Activated CD8-positive, alpha-beta T cell treated with anti-CD3 and anti-CD28 coated beads for 36 hours (primary cell): Measurements from ENCODE around the gene ZNF701. TPM values are rescaled to one million over a fixed set of nuclear protein-coding genes. Genes with fewer than 3 reads are reported as not detected.
"Not testable (repeated sequence)": the region's sequence is repeated elsewhere in the genome, so short reads cannot be mapped to it uniquely, and the experiment has no call there.

Experiments
- ATAC-seq: fragments of 200-7000 bp; cut with Tn5 transposase; one replicate; pipeline ENCODE4 v1.10.0; 2021; ENCODE audit warnings: mild to moderate bottlenecking, moderate library complexity
- CTCF ChIA-PET: fragments of 350-600 bp; sonication (Branson Sonifier 250); formaldehyde crosslinking; loops from one replicate; lab custom pipeline; 2021; ENCODE audit warnings: antibody characterized with exemption; lab: Charles Lee
- POLR2A ChIA-PET: fragments of 350-600 bp; sonication (Branson Sonifier 250); formaldehyde crosslinking; loops from one replicate; lab custom pipeline; 2021; ENCODE audit warnings: antibody characterized with exemption; lab: Charles Lee
- DNase-seq: peaks from one replicate; pipeline ENCODE4 v3.0.0-alpha.2; 2020
- H3K27ac Mint-ChIP-seq: one replicate; pipeline ENCODE4 v1.8.0; 2021; ENCODE audit warnings: mild to moderate bottlenecking, mixed read lengths
- H3K27me3 Mint-ChIP-seq: one replicate; pipeline ENCODE4 v1.8.0; 2021; ENCODE audit warnings: mixed read lengths
- H3K36me3 Mint-ChIP-seq: one replicate; pipeline ENCODE4 v1.8.0; 2021; ENCODE audit warnings: low read depth, mixed read lengths
- H3K4me1 Mint-ChIP-seq: one replicate; pipeline ENCODE4 v1.8.0; 2021; ENCODE audit warnings: low read depth, mixed read lengths
- H3K4me3 Mint-ChIP-seq: one replicate; pipeline ENCODE4 v1.8.0; 2021; ENCODE audit warnings: mild to moderate bottlenecking, moderate library complexity, mixed read lengths
- H3K9me3 Mint-ChIP-seq: one replicate; pipeline ENCODE4 v1.8.0; 2021; ENCODE audit warnings: mixed read lengths
- intact Hi-C: fragments of 100-400 bp; cut with micrococcal nuclease; formaldehyde crosslinking; loops from one replicate; pipeline ENCODE4 v1.10.0; 2022
- total RNA-seq, 2 experiments: library from RNA; stranded (reverse); gene quantifications; one replicate each; pipeline ENCODE4 v1.2.3, GENCODE V29; 2021
- TF ChIP-seq, protein P1 (sequence below): fragments of 200-600 bp; IDR thresholded peaks from one replicate; pipeline ENCODE4 v1.8.0; 2022; ENCODE audit warnings: antibody characterized with exemption, mild to moderate bottlenecking

ZNF701 gene
- total RNA-seq, 2 experiments from 2014 or later = 21.1 to 23.0 TPM

DNA sequence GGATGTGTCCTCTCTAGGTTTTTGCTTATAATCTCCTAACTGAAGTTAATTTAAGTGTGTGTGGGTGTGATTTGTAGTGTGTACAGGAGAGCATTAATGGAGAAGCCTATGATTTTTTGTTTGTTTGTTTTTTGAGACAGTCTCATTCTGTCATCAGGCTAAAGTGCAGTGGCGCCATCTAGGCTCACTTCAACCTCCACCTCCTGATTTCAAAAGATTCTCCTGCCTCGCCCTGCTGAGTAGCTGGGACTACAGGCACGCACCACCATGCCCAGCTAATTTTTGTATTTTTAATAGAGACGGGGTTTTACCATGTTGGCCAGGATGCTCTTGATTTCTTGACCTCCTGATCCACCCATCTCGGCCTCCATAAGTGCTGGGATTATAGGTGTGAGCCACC is 20.6 kb downstream of the ZNF701 start:
- TF ChIP-seq, protein P1, sequence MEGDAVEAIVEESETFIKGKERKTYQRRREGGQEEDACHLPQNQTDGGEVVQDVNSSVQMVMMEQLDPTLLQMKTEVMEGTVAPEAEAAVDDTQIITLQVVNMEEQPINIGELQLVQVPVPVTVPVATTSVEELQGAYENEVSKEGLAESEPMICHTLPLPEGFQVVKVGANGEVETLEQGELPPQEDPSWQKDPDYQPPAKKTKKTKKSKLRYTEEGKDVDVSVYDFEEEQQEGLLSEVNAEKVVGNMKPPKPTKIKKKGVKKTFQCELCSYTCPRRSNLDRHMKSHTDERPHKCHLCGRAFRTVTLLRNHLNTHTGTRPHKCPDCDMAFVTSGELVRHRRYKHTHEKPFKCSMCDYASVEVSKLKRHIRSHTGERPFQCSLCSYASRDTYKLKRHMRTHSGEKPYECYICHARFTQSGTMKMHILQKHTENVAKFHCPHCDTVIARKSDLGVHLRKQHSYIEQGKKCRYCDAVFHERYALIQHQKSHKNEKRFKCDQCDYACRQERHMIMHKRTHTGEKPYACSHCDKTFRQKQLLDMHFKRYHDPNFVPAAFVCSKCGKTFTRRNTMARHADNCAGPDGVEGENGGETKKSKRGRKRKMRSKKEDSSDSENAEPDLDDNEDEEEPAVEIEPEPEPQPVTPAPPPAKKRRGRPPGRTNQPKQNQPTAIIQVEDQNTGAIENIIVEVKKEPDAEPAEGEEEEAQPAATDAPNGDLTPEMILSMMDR = no peak
- ChIA-PET CTCF (no interaction called here), POLR2A (no interaction called here)
- DNase-seq (peak; percentile 38), ATAC-seq (no peak)
- H3K27ac Mint-ChIP-seq = no peak overlapping the region
- H3K27me3 Mint-ChIP-seq = no peaks in the 10 kb centered on the region
- intact Hi-C loops = no loop called here
- no peaks in the 10 kb centered on the region for H3K4me1 Mint-ChIP-seq
- H3K36me3 Mint-ChIP-seq = peaks cover 70% of the 10 kb centered on the region
- no peak overlapping the region for H3K4me3 Mint-ChIP-seq
- peaks cover 19% of the 10 kb centered on the region for H3K9me3 Mint-ChIP-seq

DNA sequence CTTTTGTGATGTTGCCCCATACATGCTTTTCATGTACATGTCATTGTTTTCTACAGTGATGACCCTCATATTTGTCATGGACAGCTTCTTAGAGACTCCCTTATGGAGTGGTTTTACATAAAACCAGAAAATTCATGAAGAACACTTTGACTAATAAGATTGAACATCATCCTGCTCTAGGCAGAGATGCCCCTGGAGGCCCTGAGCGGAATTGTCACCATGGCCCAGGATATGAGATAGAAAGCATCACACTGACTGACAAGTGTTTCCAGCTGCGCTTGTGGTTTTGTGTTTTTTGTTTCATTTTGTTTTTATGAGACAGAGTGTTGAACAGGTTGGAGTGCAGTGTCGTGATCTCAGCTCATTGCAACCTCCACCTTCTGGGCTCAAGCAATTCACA is 22.2 kb downstream of the ZNF701 start:
- peaks cover 74% of the 10 kb centered on the region for H3K36me3 Mint-ChIP-seq
- peak; percentile 50 for DNase-seq
- no peaks in the 10 kb centered on the region for H3K27me3 Mint-ChIP-seq
- ChIA-PET POLR2A (no interaction called here), CTCF (no interaction called here)
- intact Hi-C loops = no loop called here
- TF ChIP-seq, protein P1 = no peak
- peak; percentile 56 for ATAC-seq
- no peak overlapping the region for H3K4me3 Mint-ChIP-seq
- peaks cover 31% of the 10 kb centered on the region for H3K9me3 Mint-ChIP-seq
- no peaks in the 10 kb centered on the region for H3K4me1 Mint-ChIP-seq
- no peak overlapping the region for H3K27ac Mint-ChIP-seq

DNA sequence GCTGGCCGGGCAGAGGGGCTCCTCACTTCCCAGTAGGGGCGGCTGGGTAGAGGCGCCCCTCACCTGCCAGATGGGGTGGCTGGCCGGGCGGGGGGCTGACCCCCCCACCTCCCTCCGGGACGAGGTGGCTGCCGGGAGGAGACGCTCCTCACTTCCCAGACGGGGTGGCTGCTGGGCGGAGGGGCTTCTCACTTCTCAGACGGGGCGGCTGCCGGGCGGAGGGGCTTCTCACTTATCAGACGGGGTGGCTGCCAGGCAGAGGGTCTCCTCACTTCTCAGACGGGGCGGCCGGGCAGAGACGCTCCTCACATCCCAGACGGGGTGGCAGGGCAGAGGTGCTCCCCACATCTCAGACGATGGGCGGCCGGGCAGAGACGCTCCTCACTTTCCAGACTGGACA is 23.4 kb downstream of the ZNF701 start:
- ATAC-seq, H3K4me1 Mint-ChIP-seq, H3K27ac Mint-ChIP-seq, CTCF ChIA-PET, POLR2A ChIA-PET, intact Hi-C loops, H3K27me3 Mint-ChIP-seq, H3K4me3 Mint-ChIP-seq, DNase-seq: not testable (repeated sequence)
- peaks cover 72% of the 10 kb centered on the region for H3K36me3 Mint-ChIP-seq
- peaks cover 29% of the 10 kb centered on the region for H3K9me3 Mint-ChIP-seq

DNA sequence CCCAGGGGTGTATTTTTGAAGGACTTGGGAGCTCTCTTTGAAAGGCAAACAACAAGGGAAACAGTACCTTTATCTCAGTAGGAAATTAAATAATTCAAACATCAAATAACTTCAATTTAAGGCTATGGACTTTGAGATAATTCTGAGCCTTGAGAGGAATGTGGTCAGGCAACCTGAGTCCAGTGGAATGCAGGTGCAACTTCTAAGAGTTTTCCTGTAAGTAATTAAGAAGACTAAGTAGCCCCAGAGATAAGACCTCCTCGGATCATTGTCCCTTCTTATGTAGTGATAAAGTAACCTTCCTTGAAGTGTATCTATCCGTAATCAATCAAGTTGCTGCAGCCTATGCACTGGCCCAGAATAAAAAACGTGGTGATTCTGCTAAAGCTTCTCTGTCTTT is 29.2 kb downstream of the ZNF701 start:
- Mint-ChIP-seq H3K9me3 (peaks cover 23% of the 10 kb centered on the region), H3K4me3 (no peak overlapping the region), H3K27me3 (no peaks in the 10 kb centered on the region), H3K36me3 (peaks cover 51% of the 10 kb centered on the region), H3K27ac (no peak overlapping the region), H3K4me1 (peaks cover 20% of the 10 kb centered on the region)
- CTCF ChIA-PET = interaction anchor here (0.7 kb wide), 1 partner anchor 43 kb away, joined by 3 read pairs; no protein-coding TSS in a partner anchor
- no peak for ATAC-seq
- no peak for DNase-seq
- TF ChIP-seq, protein P1 = no peak
- intact Hi-C loops = no loop called here
- POLR2A ChIA-PET = no interaction called here

DNA sequence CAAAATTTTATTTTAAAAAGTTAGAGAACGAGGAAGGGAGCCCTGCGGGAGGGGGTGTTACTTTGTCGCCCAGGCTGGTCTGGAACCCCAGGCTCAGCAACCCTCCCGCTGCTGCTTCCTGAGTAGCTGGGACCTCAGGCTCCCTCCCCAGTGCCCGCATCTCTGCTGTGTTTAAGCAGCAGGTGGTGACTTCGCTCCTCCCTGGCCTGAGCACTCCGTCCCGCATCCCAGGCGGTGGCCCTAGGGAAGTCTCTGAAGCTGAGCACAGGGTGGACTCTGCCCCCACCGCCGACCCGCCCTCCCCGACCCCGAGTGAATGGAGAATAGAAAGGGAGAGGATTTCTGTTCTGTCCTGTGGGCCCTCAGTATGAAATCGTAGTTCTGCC is 30.5 kb downstream of the ZNF701 start:
- peak overlapping the region; percentile 68 for H3K27ac Mint-ChIP-seq
- H3K4me3 Mint-ChIP-seq = peak overlapping the region; percentile 81
- POLR2A ChIA-PET = no interaction called here
- H3K27me3 Mint-ChIP-seq = no peaks in the 10 kb centered on the region
- TF ChIP-seq, protein P1 = no peak
- peaks cover 26% of the 10 kb centered on the region for H3K9me3 Mint-ChIP-seq
- ATAC-seq (peak; percentile 25), DNase-seq (peak; percentile 40)
- H3K4me1 Mint-ChIP-seq = peaks cover 27% of the 10 kb centered on the region
- CTCF ChIA-PET = no interaction called here
- peaks cover 49% of the 10 kb centered on the region for H3K36me3 Mint-ChIP-seq
- intact Hi-C loops = no loop called here
